ENCODE results near the gene PALM. TPM values are rescaled to one million over a fixed set of nuclear protein-coding genes. Genes with fewer than 3 reads are reported as not detected.
A peak's percentile ranks its signal among the peaks of the same experiment; 100 is the strongest.

The PALM gene
- polyA plus RNA-seq, 3 donors = 69.0 to 111 (median 105) TPM

DNA sequence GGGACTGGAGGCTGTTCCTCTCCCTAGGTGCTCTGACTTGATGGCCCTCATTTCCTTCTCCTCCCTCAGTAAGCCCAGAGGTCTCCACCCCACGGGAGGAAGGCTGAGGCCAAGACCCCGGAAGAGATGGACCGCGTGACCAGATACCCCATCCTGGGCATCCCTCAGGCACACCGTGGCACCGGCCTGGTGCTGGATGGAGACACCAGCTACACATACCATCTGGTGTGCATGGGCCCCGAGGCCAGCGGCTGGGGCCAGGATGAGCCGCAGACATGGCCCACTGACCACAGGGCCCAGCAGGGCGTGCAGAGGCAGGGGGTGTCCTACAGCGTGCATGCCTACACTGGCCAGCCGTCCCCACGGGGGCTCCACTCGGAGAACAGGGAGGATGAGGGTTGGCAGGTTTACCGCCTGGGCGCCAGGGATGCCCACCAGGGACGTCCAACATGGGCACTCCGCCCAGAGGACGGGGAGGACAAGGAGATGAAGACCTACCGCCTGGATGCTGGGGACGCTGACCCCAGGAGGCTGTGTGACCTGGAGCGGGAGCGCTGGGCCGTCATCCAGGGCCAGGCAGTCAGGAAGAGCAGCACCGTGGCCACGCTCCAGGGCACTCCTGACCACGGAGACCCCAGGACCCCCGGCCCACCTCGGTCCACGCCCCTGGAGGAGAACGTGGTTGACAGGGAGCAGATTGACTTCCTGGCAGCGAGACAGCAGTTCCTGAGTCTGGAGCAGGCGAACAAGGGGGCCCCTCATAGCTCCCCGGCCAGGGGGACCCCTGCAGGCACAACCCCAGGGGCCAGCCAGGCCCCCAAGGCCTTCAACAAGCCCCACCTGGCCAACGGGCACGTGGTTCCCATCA, 48.3 kb downstream of the PALM start:
- no peak for DNase-seq (ENCODE audit: extremely low read depth in 1 of 11, low read depth in 9 of 11, low spot score in 4 of 11)

DNA sequence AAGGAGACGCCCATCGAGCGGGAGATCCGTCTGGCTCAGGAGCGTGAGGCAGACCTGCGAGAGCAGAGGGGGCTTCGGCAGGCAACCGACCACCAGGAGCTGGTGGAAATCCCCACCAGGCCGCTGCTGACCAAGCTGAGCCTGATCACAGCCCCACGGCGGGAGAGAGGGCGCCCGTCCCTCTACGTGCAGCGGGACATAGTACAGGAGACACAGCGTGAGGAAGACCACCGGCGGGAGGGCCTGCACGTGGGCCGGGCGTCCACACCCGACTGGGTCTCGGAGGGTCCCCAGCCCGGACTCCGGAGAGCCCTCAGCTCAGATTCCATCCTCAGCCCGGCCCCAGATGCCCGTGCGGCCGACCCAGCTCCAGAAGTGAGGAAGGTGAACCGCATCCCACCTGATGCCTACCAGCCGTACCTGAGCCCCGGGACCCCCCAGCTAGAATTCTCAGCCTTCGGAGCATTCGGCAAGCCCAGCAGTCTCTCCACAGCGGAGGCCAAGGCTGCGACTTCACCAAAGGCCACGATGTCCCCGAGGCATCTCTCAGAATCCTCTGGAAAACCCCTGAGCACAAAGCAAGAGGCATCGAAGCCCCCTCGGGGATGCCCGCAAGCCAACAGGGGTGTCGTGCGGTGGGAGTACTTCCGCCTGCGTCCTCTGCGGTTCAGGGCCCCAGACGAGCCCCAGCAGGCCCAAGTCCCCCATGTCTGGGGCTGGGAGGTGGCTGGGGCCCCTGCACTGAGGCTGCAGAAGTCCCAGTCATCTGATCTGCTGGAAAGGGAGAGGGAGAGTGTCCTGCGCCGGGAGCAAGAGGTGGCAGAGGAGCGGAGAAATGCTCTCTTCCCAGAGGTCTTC, 49.3 kb downstream of the PALM start:
- DNase-seq (ENCODE audit: extremely low read depth in 1 of 11, low read depth in 9 of 11, low spot score in 4 of 11) = no peak

DNA sequence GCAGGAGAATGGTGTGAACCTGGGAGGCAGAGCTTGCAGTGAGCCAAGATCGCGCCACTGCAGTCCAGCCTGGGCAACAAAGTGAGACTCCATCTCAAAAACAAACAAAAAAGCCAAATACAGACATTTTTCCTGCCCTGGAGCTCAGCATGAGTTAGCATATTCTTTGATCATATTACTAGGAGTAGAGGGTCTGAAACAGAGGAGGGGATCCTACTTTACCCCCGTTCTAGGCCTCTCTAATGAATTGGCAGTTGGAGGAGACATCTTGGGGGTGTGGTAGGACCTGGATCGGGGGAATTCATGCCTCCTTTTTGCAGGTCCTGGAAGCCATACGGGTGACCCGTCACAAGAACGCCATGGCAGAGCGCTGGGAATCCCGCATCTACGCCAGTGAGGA, 54.4 kb downstream of the PALM start:
- no peak for DNase-seq (ENCODE audit: extremely low read depth in 1 of 11, low read depth in 9 of 11, low spot score in 4 of 11)

DNA sequence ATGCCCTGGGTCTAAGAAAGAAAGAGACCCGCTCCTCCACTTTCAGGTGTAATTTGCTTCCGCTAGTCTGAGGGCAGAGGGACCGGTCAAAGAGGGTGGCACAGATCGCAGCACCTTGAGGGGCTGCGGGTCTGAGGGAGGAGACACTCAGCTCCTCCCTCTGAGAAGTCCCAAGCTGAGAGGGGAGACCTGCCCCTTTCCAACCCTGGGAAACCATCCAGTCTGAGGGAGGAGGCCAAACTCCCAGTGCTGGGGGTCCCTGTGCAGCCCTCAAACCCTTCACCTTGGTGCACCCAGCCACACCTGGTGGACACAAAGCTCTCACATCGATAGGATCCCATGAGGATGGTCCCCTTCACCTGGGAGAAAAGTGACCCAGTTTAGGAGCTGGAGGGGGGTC, 55.1 kb downstream of the PALM start:
- no peak for DNase-seq (ENCODE audit: extremely low read depth in 1 of 11, low read depth in 9 of 11, low spot score in 4 of 11)

DNA sequence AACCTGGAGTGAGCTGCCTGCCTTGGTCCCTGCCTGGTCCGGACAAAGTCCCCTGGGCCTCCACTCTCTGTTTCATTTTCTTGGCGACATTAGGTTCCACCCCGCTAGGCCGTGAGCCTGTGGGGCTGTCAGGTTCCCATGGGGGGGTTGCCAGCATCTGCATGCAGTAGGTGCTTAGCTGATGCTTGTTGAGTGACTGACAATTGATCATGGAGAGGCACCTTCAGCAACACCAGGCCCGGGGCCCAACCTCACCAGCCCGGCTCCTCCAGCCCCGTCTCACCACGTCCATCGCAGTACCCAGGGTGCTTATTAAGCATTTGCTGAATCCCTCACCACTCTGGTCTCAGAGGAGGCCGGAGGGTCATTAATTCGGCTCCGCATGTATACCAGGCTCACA, 55.6 kb downstream of the PALM start:
- no peak for DNase-seq (ENCODE audit: extremely low read depth in 1 of 11, low read depth in 9 of 11, low spot score in 4 of 11)

DNA sequence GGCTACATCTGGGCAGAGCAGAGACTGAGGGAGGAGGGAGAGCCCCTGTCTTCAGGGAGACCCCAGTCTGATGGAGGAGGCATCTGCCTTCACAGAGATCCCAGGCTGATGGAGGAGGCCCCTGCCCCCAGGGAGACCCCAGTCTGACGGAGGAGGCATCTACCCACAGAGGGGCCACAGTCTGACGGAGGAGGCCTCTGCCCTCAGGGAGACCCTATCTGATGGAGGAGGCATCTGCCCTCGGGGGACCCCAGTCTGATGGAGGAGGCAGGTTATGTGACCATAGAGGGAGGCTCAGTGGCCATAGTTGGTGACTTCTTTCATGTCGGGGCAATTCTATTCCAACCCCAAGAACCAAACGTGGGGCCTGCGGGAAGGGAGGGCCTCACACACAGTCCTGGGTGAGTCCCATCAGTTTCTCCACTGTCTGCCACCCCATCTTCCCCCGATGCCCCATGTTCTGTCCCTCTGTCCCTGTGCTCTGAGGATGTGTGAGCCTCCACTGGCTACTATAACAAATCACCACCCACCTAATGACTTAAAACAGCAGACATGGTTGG, 56.5 kb downstream of the PALM start:
- DNase-seq (ENCODE audit: extremely low read depth in 1 of 11, low read depth in 9 of 11, low spot score in 4 of 11) = no peak

DNA sequence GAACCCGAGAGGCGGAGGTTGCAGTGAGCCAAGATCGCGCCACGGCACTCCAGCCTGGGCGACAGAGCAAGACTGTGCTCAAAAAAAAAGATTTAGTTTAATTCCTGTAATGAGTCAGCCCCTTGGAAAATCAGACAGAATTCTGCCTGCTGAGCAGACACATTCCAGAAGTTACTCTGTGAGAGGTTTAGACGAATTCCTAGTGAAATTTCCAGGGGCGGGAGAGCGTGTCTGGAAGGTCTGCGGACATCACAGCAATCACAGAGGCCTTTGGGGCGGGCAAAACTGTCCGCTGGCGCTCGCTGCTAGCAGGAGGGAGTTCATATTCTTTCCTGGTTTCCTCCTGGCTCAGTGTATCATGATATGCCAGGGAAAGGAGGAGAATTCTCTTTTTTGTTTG, 59.7 kb downstream of the PALM start:
- peak in 2 of 11 donors; percentile 70 to 80 for DNase-seq (ENCODE audit: extremely low read depth in 1 of 11, low read depth in 9 of 11, low spot score in 4 of 11)

DNA sequence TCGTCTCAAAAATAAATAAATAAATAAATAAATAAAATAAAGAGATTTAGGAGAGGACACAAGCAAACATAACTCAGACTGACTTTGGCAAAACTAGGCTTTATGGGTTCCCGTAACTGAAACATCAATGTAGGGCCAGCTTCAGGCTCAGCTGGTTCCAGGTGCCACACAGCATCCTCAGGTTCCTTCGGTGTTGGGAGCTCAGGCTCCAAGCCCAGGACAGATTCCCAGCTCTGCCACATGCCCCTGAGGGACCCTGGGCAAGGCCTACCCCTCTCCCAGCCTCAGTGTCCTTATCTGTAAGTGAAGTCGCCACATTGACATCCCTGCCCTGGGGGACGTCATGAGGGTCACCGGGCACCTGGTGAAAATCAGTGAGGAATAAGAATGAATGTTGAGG, 60.9 kb downstream of the PALM start:
- DNase-seq (ENCODE audit: extremely low read depth in 1 of 11, low read depth in 9 of 11, low spot score in 4 of 11) = no peak

DNA sequence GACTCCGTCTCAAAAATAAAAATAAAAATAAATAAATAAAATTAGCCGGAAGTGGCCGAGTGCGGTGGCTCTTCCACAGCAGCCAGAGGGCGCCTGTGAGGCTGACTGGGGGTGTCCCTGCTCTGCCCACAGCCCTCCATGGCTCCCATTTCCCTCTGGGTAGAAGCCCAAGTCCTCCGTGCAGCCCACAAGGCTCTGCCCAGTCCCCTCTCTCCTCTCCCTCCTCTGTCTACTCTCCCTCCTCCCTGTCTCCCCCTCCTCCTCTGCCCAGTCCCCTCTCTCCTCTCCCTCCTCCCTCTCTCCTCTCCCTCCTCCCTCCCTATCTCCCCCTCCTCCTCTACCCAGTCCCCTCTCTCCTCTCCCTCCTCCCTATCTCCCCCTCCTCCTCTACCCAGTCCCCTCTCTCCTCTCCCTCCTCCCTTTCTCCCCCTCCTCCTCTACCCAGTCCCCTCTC, 62.6 kb downstream of the PALM start:
- DNase-seq (ENCODE audit: extremely low read depth in 1 of 11, low read depth in 9 of 11, low spot score in 4 of 11) = no peak

DNA sequence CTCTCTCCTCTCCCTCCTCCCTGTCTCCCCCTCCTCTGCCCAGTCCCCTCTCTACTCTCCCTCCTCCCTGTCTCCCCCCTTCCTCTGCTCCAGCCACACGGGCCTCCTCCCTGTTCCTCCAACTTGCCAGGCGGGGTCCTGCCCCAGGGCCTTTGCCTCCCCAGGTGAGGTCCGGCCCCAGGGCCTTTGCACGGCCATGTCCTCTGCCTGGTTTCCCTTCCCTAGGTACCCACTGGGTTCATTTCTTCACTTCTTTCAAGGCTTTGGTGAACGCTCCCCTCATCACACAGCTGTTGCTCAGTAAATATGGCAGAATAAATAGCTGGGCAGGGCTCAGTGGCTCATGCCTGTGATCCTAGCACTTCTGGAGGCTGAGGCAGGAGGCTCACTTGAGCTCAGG, 63.3 kb downstream of the PALM start:
- DNase-seq (ENCODE audit: extremely low read depth in 1 of 11, low read depth in 9 of 11, low spot score in 4 of 11) = no peak

DNA sequence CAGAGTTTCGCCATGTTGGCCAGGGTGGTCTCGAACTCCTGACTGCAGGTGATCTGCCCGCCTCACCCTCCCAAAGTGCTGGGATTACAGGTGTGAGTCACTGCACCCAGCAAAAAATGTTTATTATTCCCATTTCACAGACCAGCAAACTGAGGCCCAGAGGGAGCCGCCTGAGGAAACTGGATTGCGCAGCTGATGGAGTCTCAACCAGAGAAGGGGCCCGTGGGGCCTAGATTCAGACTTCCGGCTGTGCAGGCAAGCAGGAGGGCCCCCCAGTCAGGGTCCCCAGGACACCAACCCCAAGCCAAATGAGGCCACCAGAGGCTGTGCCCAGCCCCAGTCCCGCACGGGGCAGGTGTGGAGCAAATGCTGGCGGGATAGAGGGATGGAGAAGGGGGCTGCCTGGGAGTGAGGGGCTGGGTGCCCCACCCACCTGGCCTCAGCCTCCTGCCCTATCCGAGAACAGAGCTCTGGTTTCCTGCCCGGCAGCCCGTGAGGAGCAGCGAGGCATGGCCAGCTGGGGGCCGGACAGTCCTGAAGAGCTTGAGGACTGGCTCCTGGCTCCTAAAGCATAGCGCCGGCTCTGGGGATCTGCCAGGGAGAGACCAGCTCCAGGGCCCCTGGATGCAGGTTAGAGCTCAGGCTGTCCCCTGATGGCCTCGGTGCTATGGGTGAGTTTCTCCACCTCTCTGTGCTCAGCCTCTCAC, 64.1 kb downstream of the PALM start:
- no peak for DNase-seq (ENCODE audit: extremely low read depth in 1 of 11, low read depth in 9 of 11, low spot score in 4 of 11)

DNA sequence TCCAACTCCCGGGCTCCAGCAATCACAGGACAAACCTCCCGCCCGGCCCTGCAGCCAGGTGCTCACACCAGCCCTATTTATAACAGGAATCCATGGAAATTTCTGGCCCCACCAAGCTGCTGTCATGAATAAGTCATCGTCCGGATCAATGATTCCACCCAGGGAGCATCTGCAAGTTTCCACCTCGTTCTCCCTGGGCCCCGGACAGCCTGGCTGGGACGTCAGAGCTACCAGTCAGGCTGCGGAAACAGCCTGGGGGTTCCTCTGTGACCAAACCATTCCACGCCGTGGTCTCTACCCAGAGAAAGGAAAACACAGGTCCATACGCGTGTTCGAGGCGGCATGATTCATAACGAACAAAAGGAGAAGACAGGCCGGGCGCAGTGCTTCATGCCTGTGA, 67.8 kb downstream of the PALM start:
- DNase-seq (ENCODE audit: extremely low read depth in 1 of 11, low read depth in 9 of 11, low spot score in 4 of 11) = no peak

DNA sequence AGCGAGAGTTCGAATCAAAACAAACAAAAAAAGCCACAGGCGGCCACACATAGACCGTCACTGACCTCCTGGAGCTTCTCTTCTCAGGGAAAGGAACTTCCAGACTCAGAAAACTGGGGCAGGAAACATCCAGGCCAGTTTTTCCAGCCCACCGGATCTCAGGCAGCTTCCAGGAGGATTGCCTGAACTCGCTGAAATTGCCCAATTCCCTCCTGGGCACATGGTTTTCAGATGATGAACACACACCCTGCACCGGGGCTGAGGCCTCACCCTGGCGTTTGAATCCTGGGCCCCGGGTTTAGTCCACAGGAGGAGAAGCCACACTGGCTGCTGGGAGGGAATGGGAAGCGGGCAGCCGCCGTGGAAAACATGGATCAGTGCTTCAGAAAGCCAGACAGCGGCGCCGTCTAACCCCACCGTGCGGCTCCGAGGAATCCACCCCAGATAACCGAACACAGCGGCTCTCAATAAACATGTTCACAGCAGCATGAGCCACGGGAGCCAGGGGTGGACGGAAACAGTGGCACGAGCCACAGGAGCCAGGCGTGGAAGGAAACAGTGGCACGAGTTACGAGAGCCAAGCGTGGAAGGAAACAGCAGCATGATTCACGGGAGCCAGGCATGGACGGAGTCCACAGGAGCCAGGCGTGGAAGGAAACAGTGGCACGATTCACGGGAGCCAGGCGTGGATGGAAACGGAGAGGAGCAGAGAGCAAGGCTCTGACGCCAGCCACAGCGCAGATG, 70.3 kb downstream of the PALM start:
- no peak for DNase-seq (ENCODE audit: extremely low read depth in 1 of 11, low read depth in 9 of 11, low spot score in 4 of 11)

DNA sequence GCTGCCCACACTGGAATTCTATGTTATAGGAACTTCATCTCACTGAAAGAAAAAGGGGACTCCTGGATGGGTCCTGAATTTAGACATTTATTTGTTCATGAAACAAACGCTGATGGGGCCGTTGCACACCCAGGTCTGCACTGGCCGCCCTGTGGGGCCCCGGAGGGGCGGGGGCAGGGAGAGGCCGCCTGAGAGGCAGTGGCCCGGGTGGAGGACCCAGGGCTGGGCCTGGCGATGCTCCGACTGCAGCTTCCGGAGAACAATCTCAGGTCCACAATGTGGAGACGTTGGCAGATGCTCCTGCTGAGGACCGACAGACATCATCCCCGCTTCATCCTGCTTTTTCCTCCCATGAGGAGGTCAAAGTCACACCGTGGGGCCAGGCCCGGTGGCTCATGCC, 72.2 kb downstream of the PALM start:
- no peak for DNase-seq (ENCODE audit: extremely low read depth in 1 of 11, low read depth in 9 of 11, low spot score in 4 of 11)

DNA sequence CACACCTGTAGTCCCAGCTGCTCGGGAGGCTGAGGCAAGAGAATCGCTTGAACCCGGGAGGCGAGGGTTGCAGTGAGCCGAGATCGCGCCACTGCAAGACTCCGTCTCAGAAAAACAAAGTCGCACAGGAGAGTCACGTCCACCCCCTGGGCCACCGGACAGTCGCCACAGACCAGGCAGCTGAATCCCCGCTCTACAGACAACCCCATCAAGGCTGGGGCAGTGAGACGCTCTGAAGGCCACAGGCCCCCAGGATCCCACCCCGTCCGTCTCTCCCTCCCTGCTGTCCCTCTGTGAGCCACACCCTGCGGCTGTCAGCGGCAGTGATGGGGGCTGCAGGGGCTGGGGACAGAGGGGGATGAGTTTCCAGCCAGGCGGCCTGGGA, 73.1 kb downstream of the PALM start:
- DNase-seq (ENCODE audit: extremely low read depth in 1 of 11, low read depth in 9 of 11, low spot score in 4 of 11) = no peak

DNA sequence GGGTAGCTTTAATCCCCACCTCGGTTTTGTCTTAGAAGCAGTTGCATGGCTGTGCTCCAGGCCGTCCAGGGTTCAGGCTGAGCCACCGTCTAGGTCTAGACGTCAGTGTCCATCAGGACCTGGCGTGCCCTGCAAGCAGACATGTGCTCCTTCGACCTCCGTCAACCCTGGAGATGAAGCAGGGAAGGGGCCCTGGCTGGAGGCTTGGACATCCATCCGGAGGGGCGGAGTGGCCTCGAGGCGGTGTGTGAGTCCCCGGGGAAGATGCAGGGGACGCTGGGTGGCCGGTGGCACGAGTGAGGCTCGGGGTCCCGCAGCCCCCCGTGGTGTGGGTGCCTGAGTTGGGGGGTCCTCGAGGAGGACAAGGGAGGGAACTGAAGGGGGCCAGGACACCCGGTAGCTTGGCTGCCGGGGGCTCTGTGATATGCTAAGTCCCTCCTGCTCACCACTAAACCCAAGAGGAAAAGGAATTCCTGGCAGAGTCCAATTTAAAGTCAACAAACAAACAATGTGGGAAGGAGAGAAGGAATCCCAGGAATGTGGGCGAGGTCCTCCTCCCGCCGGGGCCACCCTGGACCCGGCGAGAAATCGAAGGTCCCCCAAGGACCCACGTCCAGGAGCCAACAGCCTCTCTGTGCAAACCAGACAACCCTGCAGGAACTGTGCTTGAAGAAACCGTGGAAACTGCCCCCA, 73.6 kb downstream of the PALM start:
- DNase-seq (ENCODE audit: extremely low read depth in 1 of 11, low read depth in 9 of 11, low spot score in 4 of 11) = peak in 1 of 11 donors; percentile 27

DNA sequence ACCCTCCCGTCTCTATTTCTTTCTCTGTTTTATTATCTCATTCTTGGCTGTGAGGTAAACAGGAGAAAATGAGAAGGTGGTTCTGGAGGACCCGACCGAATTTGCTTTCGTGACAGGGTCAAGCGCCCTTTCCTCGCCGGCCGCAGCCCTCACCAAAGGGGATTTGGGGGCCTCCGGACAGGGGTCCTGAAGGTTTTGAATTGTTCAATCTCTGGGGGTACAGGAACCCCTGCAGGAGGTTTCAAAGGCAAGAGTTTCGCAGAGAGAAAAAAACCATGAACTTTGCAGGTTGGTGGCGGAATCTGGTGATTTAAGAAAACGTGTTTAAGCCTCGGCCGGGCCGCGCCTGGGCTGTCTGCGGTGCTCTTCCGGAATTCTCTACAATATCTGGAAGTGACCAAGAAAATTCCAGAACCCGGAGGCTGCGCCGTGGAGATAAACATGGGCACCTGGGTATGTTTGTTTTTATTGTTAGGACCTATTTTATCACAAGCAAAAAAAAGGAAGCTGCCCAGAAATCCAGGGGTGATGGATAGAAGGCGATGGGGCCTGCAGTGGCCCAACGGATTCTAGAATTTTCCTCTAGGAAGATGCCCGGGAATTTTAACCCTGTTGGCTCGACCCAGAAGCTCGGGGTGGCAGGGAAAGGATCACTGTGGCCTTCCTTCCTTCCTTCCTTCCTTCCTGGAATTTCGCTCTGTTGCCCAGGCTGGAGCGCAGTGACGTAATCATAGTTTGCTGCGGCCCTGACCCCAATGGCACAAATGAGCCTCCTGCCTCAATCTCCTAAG, 74.3 kb downstream of the PALM start:
- no peak for DNase-seq (ENCODE audit: extremely low read depth in 1 of 11, low read depth in 9 of 11, low spot score in 4 of 11)
